Spinal cord (tissue), 10 donors: ENCODE data around the gene POU6F1. TPM values are rescaled to one million over a fixed set of nuclear protein-coding genes. Genes with fewer than 3 reads are reported as not detected.

Source experiments
- DNase-seq, 6 donors: peaks; one replicate each; pipeline versions ENCODE4 v3.0.0 to v3.0.0-alpha.2; 2013 to 2015; ENCODE audit warnings: low spot score in 6 of 6, low read depth in 4 of 6
- H3K27ac ChIP-seq: one replicate; pipeline ENCODE4 v1.5.1; 2013; ENCODE audit warnings: low read depth, low read length, control low read depth
- H3K27me3 ChIP-seq: one replicate; pipeline ENCODE4 v1.6.1; 2013; ENCODE audit warnings: low read length; ENCODE audit not compliant: control insufficient read depth, insufficient read depth
- H3K36me3 ChIP-seq: one replicate; pipeline ENCODE4 v1.6.1; 2013; ENCODE audit warnings: low read length; ENCODE audit not compliant: control insufficient read depth, insufficient read depth
- H3K4me1 ChIP-seq: one replicate; pipeline ENCODE4 v1.6.1; 2013; ENCODE audit warnings: low read length; ENCODE audit not compliant: control insufficient read depth, insufficient read depth
- H3K4me3 ChIP-seq: one replicate; pipeline ENCODE4 v1.5.1; 2013; ENCODE audit warnings: low read depth, low read length, control low read depth
- H3K9me3 ChIP-seq: one replicate; pipeline ENCODE4 v1.6.1; 2013; ENCODE audit warnings: low read length; ENCODE audit not compliant: control insufficient read depth, insufficient read depth
- WGBS: methylation state at CpG from one replicate; pipeline ENCODE4 v1.1.5; 2013; ENCODE audit warnings: missing lambda C conversion rate; ENCODE audit not compliant: insufficient coverage; 5-methylcytosine and 5-hydroxymethylcytosine counted together
- polyA plus RNA-seq, 2 donors: library from polyadenylated mRNA; unstranded; fragments of 120-200 nt; gene quantifications; one replicate each; pipeline ENCODE4 v1.2.1, GENCODE V29; 2013; ENCODE audit not compliant: insufficient read length in 2 of 2
- total RNA-seq, 2 donors: library from RNA; depleted of rRNA in 1 of 2; stranded (reverse); fragments of 120-200 nt in 1 of 2; fragments of >200 nt in 1 of 2; gene quantifications; one replicate each; pipeline versions ENCODE4 v1.2.3 to v1.2.4, GENCODE V29; 2013 to 2014
- donor health status: healthy.

POU6F1 gene
- total and polyA plus RNA-seq, 4 donors = 8.8 to 44.2 (median 21.3) TPM

DNA sequence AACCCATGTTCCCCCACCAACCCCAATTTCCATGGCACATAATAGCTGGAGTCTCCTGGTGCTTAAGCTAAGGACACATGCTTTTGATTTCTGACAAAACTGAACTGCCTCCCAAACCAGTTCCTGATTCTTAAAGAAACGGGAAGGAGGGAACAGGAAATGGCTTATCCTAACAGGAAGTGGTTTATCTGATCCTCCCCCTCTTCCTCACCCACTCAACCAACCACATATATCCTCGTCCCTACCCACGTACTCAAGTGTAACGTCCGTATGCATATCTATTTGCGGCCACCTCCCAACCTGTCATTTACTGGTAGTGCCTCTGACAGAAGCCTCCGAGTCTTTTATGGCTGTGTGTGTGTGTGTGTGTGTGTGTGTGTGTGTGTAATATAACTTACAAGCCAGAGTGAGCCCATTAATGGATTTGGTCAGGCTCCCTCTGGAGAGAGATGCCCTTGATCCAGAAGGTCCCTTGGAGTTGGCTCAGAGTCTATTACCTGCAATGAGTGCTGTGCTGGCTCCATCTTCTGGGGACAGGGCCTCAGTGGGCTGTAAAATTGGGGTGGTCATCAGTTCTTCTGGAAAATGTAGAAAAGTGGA is 28.5 kb upstream of the POU6F1 start:
- Histone ChIP-seq H3K9me3 (no peaks in the 10 kb centered on the region), H3K36me3 (peaks cover 20% of the 10 kb centered on the region), H3K4me1 (no peaks in the 10 kb centered on the region), H3K27me3 (no peaks in the 10 kb centered on the region), H3K4me3 (no peak overlapping the region), H3K27ac (no peak overlapping the region)
- DNase-seq = no peak
- 100% methylated on average over 1 of the region's 7 CpGs for WGBS

DNA sequence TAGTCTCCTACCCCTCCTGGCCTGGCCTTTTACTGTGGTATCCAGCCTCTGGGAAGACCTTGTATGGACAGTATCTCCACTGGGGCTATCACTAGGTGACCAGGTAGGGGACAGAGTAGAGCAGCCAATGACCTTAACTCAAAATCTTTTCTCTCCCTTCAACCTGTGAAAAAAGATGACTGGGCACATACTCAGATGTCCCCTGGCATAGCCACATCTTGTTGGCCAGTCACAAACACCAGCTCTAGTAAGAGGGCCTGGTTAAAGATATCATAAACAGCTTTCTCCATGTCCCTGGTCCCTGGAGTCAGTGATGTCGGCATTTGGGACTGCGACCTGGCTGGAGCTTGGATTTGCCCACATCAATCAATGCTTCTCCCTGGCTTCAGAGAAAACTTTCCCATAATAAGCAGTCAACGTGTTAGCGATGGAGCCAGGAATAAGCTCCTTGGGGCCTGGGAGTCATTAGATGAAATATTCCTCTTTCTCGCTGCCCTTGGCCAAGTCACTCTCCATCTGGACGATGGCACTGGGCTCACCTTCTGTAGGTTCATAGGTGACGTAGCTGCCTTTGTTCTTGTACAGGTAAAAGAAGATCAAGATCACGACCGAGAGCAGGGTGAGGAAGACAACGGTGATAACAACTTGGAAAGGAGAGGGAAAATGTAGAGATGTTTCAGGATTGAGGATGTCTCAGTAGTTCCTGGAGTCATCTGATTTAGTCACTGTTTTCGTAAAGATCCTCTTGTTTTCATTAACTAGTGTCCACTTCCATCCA is 27.8 kb upstream of the POU6F1 start:
- H3K9me3 ChIP-seq = no peaks in the 10 kb centered on the region
- no peak overlapping the region for H3K4me3 ChIP-seq
- peaks cover 25% of the 10 kb centered on the region for H3K36me3 ChIP-seq
- no peak overlapping the region for H3K27ac ChIP-seq
- no peaks in the 10 kb centered on the region for H3K4me1 ChIP-seq
- no peak for DNase-seq
- 98% methylated on average over 8 of the region's 11 CpGs for WGBS
- no peaks in the 10 kb centered on the region for H3K27me3 ChIP-seq

DNA sequence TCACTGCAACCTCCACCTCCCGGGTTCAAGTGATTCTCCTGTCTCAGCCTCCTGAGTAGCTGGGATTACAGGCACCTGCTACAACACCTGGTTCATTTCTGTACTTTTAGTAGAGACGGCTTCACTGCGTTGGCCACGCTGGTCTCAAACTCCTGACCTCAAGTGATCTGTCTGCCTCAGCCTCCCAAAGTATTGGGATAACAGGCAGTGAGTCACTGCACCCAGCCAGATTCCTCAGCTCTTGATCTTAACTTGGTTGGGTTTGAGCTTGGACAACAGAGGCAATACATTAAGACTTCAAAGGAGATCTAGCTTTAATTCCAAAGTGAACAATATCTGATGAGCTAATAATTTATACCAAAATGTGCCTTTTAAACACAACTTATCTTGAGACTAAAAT is 26.4 kb upstream of the POU6F1 start:
- no peak for DNase-seq
- Histone ChIP-seq H3K36me3 (peaks cover 25% of the 10 kb centered on the region), H3K4me1 (peaks cover 4% of the 10 kb centered on the region), H3K27ac (no peak overlapping the region), H3K27me3 (no peaks in the 10 kb centered on the region), H3K4me3 (no peak overlapping the region), H3K9me3 (no peaks in the 10 kb centered on the region)
- WGBS = 98% methylated on average over 4 of the region's 4 CpGs

DNA sequence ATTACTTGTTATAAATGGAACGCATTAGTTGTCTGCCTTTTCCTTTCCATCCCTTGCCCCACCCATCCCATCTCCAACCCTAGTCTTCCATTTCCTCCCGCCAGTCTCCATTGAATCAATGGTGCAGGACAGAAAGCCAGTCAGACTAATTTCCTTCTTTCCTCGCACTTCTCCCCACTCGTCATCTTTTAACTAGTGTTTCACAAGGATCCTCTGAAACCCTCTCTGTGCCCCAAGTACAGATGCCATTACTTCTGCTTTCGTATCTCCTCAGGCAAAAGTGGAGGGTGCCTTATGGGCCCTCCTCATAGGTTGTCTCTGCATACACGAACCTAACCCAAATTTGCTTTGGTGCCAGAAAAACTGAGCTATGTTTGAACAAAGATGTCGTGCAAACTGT is 25.0 kb upstream of the POU6F1 start:
- no peak for DNase-seq
- Histone ChIP-seq H3K9me3 (no peaks in the 10 kb centered on the region), H3K27ac (no peak overlapping the region), H3K4me3 (no peak overlapping the region), H3K27me3 (no peaks in the 10 kb centered on the region), H3K36me3 (peaks cover 25% of the 10 kb centered on the region), H3K4me1 (peaks cover 9% of the 10 kb centered on the region)
- 97% methylated on average over 4 of the region's 7 CpGs for WGBS

DNA sequence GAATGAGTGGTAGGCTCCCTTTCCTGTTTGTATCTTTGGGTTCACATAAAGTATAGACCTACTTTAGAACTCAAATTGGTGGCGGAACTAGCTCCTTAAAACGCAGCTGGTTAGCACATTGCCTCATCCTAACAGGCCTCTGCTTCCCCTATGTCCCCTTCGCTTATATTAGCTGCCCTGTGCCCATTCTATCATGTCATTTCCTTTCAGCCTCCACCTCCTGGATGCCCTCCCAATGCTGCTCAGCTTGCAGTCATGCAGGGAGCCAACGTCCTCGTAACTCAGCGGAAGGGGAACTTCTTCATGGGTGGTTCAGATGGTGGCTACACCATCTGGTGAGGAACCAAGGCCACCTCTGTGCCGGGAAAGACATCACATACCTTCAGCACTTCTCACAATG is 24.3 kb upstream of the POU6F1 start:
- Histone ChIP-seq H3K27ac (no peak overlapping the region), H3K4me3 (no peak overlapping the region), H3K36me3 (peaks cover 25% of the 10 kb centered on the region), H3K9me3 (no peaks in the 10 kb centered on the region), H3K4me1 (peaks cover 10% of the 10 kb centered on the region), H3K27me3 (no peaks in the 10 kb centered on the region)
- DNase-seq = no peak
- 96% methylated on average over 3 of the region's 7 CpGs for WGBS

DNA sequence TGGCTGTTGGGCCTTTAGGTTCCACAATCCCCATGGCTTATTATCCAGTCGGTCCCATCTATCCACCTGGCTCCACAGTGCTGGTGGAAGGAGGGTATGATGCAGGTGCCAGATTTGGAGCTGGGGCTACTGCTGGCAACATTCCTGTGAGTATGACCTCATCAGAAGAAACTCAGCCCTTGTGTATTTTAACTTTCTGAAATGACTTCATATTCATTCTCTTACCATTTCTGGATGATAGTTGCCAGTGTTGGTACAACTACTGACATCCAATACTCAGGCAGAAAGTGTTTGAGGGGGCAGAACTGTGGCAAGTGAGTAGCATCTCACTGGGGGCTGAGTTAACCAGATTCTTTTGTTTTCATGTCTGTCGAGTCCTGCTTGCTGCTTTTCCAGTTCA is 23.1 kb upstream of the POU6F1 start:
- no CpG with 5 or more reads among the region's 2 CpGs for WGBS
- Histone ChIP-seq H3K36me3 (peaks cover 25% of the 10 kb centered on the region), H3K27ac (no peak overlapping the region), H3K4me1 (peaks cover 10% of the 10 kb centered on the region), H3K27me3 (no peaks in the 10 kb centered on the region), H3K9me3 (no peaks in the 10 kb centered on the region), H3K4me3 (no peak overlapping the region)
- no peak for DNase-seq

DNA sequence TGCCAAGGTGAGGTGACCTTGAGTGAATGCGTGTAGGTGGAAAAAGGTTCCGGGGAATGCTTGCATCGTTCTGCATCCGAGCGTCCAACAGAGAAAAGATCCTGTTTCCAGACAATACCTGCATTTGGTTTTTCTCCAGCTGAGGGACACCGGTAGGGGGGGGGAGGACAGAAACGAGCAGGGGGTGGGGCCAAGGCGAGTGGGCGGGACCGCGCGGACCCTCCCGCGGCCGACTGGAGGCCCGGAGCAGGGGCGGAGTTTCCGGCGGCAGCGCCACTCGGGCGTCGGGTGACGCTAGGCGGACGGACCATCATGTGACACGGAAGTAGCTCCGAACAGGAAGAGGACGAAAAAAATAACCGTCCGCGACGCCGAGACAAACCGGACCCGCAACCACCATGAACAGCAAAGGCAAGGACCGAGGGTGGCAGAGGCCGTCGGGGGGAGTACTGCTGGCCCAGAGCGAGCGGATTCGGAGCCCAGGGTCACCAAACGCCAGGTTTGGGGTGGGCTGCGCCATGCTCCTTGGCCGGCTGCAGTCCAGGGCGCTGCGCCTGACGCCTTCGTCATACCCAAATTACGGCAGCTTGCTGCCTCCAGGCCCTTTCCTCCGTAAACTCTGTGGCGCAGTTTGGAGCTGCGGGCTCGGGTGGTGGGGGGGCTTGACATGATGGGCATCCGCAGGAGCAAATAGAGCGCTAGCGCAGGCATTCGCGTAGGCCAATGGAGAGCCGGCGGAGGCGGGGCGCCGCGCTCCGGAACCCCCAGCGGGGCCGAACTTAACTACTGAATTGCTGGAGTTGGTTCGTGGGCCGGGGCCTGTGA is 20.9 kb upstream of the POU6F1 start, which contains the start of gene DAZAP2:
Gene DAZAP2 (plus strand): TSS at position 317 of the 825 bp plus-strand sequence. CDS start 82 bp downstream, at position 399.
- Histone ChIP-seq H3K27ac (peak within 1 kb of the TSS; percentile 100), H3K27me3 (no peaks in the 10 kb centered on the region), H3K36me3 (peaks cover 19% of the 10 kb centered on the region), H3K9me3 (no peaks in the 10 kb centered on the region), H3K4me1 (peaks cover 10% of the 10 kb centered on the region), H3K4me3 (peak within 1 kb of the TSS; percentile 100)
- peak; percentile 86 to 99 (median 92) for DNase-seq
- under 1% methylated on average over 67 of the region's 70 CpGs for WGBS

DNA sequence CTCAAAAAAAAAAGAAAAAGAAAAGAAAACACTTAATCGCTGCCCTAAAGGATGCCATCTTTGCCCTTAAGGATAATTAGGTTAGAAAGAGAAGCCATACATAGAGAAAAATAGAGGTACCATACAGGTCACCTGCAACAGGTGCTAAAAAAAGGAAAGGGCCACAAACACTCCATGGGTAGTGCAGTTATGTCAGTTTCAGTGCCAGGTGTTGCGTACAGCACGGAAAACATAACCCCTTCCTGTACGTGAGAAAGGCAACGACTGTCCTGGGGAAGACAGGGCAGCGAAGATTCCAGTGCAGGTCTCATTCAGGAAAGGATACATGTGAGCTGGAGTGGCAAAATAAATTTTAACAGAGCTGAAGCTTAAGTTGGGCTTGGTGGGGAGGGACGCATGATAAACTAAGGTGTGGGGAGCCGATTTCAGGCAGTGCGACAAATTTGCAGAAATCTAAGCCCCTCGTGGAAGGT is 20.2 kb upstream of the POU6F1 start:
- WGBS = 5% methylated on average over 9 of the region's 10 CpGs

DNA sequence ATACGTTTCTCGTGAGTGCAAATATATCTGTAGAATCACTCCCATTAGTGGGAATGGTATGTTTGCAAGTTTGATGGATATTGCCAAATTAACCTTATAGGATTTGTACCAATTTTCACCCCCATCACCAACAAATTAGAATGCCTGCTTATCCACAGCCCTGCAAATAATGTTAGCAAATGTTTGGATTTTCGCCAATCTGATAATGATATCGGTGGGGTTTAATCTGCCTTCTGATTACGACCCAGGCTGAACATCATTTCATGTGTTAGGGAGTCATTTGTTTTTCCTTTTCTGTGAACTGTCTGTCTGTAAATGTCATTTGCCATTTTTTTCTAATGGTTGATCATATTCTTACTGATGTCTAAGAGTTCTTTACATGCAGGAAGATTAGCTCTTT is 16.7 kb upstream of the POU6F1 start:
- WGBS = 89% methylated on average over 3 of the region's 5 CpGs
- no peaks in the 10 kb centered on the region for H3K36me3 ChIP-seq

More for the DNA sequence above, 20.2 kb upstream of the POU6F1 start:
- peak overlapping the region; percentile 100 for H3K4me3 ChIP-seq
- H3K4me1 ChIP-seq = peaks cover 10% of the 10 kb centered on the region
- no peaks in the 10 kb centered on the region for H3K27me3 ChIP-seq
- H3K27ac ChIP-seq = peak overlapping the region; percentile 45
- peak in 1 of 6 donors; percentile 46 for DNase-seq
- no peaks in the 10 kb centered on the region for H3K9me3 ChIP-seq
- H3K36me3 ChIP-seq = peaks cover 19% of the 10 kb centered on the region

More for the DNA sequence above, 16.7 kb upstream of the POU6F1 start:
- Histone ChIP-seq H3K27me3 (no peaks in the 10 kb centered on the region), H3K4me3 (no peak overlapping the region), H3K9me3 (no peaks in the 10 kb centered on the region), H3K27ac (no peak overlapping the region), H3K4me1 (peaks cover 6% of the 10 kb centered on the region)
- peak in 1 of 6 donors; percentile 73 for DNase-seq
